ENCODE data around the gene GCG.

GCG gene

GRCh38 chr2:162099836-162100235 lies 52.2 kb downstream of the GCG start:
- TF ChIP-seq POLR2AphosphoS5 (IDR thresholded peaks at IDR 0.05; ENCODE audit: low read depth) (no peak), GABPA (IDR thresholded peaks at IDR 0.05; ENCODE audit: low read depth) (no peak), SPI1 (IDR thresholded peaks at IDR 0.05; ENCODE audit: borderline replicate concordance, low read depth) (no peak), REST (IDR thresholded peaks at IDR 0.05; ENCODE audit: insufficient replicate concordance, low read depth) (no peak), CTCF (IDR thresholded peaks at IDR 0.05; ENCODE audit: insufficient read depth, low read length) (no peak)
- no peak overlapping the region for H3K27ac ChIP-seq (replicated peaks)
- no peak overlapping the region for H3K4me3 ChIP-seq (replicated peaks; ENCODE audit: insufficient read depth, low read length)
- DNase-seq (ENCODE audit: low read depth in 1 of 2, low spot score in 1 of 2) = no peak
- H3K27me3 ChIP-seq (ENCODE audit: insufficient read depth, poor library complexity, severe bottlenecking) = no peaks in the 10 kb centered on the region
